ENCODE results near the gene BAHCC1.

The BAHCC1 gene

DNA sequence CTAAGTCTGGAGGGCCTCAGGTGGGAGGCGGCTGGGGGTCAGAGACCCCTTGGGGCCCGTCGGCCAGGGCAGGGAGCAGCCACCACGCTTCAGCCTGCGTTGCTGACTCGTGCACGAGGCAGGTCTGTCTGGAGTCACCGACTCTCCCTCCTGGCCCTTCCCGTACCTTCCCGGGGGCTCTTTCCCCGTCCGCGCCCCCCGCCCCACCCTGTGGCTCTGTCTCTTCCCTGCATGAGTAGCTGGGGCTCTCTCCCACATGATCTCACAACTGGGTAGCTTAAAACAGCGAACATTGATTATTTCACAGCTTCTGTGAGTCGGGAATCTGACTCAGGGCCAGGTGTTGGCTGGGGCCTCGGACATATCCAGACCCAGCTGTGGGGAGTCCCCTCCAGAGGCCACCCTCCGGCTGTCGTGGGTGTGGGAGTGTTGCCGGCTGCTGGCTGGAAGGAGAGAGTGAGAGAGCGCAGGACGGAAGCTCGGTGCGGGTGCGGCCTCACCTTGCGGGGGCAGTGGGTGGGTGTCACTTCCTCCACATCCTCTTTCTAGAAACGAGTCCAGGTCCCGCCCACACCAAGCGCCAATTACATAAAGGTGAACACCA is 17.3 kb downstream of the BAHCC1 start:
- peak; percentile 82 for DNase-seq (ENCODE audit: low read depth)
- TF ChIP-seq CTCF (IDR thresholded peaks at IDR 0.05; ENCODE audit: insufficient read depth, low read depth, low read length, missing control alignments): no peak
- no peak overlapping the region for H3K4me3 ChIP-seq (ENCODE audit: low read length)

- no peak for TF ChIP-seq CTCF (IDR thresholded peaks at IDR 0.05; ENCODE audit: insufficient read depth, low read depth, low read length, missing control alignments)
- H3K4me3 ChIP-seq (ENCODE audit: low read length): no peak overlapping the region
- DNase-seq (ENCODE audit: low read depth): no peak
Observed at GRCh38 chr17:81413497-81414135, 18.4 kb downstream of the BAHCC1 start.

DNA sequence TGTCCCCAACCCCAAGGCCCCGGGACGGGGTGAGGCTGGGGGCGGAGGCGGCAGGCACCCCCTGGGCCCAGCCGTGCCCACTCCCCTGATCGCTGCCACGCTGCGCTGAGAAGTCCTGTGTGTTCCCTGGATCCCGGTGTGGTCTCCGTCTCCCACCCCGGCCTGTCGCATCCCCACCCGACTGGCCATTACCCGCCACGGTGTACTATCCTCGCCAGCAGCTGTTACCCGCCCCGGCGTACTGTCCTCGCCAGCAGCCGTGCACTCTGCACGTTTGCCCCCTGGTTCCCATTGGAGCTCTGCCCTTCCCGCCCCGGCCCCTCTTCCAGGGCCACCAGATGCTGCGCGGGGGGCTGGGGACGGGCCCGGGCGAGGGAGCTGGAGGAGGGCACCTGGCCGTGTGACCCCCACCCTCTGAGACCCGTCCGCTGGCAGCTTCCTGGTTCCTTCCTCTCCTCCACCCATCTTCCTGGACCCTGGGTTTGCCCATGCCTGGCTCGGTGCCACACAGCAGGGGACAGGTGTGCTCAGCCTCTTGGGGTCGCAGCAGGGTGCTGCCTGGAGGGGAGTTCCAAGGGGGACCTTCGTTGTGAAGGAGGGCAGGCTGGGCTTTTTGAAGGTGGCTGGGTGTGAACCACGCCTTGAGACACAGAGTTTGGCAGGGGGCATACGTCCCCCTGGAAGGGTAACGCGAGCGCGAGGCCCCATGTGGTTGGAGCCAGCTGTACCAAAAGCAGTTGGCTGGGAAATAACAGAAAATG is 19.7 kb downstream of the BAHCC1 start:
- H3K4me3 ChIP-seq (ENCODE audit: low read length): no peak overlapping the region
- no peak for DNase-seq (ENCODE audit: low read depth)
- no peak for TF ChIP-seq CTCF (IDR thresholded peaks at IDR 0.05; ENCODE audit: insufficient read depth, low read depth, low read length, missing control alignments)

DNA sequence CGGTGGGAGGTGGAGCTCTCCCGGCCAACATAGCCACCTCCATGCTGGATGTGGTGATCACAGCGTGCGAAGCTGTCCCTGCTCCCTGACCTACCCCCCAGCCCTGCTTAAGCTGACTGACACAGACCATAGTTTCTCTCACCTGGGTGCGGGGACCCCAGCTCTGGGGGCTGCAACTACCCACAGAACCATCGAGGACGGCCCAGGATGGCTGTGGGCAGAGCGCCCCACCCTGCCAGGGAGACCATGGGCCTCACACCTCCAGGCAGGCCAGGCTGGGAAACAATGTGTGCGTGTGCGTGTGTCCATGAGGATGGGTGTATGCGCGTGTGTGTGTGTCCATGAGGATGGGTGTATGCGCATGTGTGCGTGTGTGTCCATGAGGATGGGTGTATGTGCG is 20.4 kb downstream of the BAHCC1 start:
- DNase-seq (ENCODE audit: low read depth): no peak
- no peak for TF ChIP-seq CTCF (IDR thresholded peaks at IDR 0.05; ENCODE audit: insufficient read depth, low read depth, low read length, missing control alignments)
- no peak overlapping the region for H3K4me3 ChIP-seq (ENCODE audit: low read length)

- no peak for TF ChIP-seq CTCF (IDR thresholded peaks at IDR 0.05; ENCODE audit: insufficient read depth, low read depth, low read length, missing control alignments)
- H3K4me3 ChIP-seq (ENCODE audit: low read length): no peak overlapping the region
- DNase-seq (ENCODE audit: low read depth): no peak
Observed at GRCh38 chr17:81416612-81417011, 21.4 kb downstream of the BAHCC1 start.

GRCh38 chr17:81417049-81417878 is 22.0 kb downstream of the BAHCC1 start:
- no peak overlapping the region for H3K4me3 ChIP-seq (ENCODE audit: low read length)
- no peak for TF ChIP-seq CTCF (IDR thresholded peaks at IDR 0.05; ENCODE audit: insufficient read depth, low read depth, low read length, missing control alignments)
- DNase-seq (ENCODE audit: low read depth): no peak
